GM12865 (cell line): ENCODE data around the gene UTP3.
"Not testable (repeated sequence)": the region's sequence is repeated elsewhere in the genome, so short reads cannot be mapped to it uniquely, and the experiment has no call there.

ENCODE experiments used
- DNase-seq: peaks from one replicate; pipeline ENCODE4 v3.0.0; 2010; ENCODE audit warnings: low read depth
- H3K4me3 ChIP-seq: 2 replicates; pipeline ENCODE4 v1.5.1; 2011; ENCODE audit warnings: mild to moderate bottlenecking, low read depth, low read length, control low read depth
- TF ChIP-seq, protein P1 (sequence below): IDR thresholded peaks from 2 replicates; pipeline ENCODE4 v1.5.1; 2011; ENCODE audit warnings: low read length, control low read depth, low read depth, inconsistent platforms; ENCODE audit not compliant: insufficient read depth; ENCODE audit errors: missing control alignments

The UTP3 gene, protein sequence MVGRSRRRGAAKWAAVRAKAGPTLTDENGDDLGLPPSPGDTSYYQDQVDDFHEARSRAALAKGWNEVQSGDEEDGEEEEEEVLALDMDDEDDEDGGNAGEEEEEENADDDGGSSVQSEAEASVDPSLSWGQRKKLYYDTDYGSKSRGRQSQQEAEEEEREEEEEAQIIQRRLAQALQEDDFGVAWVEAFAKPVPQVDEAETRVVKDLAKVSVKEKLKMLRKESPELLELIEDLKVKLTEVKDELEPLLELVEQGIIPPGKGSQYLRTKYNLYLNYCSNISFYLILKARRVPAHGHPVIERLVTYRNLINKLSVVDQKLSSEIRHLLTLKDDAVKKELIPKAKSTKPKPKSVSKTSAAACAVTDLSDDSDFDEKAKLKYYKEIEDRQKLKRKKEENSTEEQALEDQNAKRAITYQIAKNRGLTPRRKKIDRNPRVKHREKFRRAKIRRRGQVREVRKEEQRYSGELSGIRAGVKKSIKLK

DNA sequence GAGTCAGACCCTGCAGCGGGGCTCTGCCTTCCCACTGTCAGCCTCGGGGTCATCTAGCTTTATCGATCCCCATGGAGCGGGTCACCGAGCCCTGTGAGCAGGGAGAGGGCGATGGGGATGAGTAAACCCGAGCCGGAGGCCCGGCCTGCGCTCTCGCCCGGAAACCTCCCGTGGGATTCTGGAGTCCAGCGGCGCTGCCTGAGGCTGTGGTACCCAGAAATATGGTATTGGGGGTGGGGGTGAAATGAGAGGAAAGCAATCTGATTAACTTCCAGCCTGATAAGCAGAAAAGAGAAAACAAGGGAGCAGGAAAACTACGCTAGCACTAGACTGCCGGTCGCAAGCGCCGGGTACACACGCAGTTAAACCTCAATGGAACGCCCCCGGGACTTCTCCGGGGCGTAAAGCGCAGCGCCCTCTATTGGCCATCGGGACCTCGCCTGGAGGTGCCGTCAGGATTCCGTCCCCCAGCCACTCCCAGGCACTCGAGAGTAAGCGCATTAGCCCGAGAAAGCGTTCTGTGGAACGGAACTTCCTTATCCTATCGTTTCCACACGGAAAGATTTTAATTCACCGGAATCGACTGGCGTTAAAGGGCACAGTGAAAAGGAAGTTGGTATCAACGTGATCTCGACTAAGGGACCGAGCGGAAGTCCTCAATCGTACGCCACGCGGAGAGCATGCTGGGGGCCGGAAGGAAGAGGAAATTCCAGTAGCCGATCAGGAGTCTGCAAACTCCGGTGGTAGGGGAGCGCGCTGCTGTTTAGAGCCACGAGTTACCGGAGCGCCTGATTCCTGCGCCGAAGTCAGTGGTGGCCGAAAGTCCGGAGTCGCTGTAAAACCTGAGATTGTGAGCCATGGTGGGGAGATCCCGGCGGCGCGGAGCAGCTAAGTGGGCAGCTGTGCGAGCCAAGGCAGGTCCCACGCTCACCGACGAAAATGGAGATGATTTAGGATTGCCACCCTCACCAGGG lies at the start of gene UTP3:
UTP3 (plus strand) TSS at position 712 of the 974 bp plus-strand sequence; CDS start at position 858, 146 bp downstream.
- H3K4me3 ChIP-seq: peak within 1 kb of the TSS; percentile 71
- peak; percentile 98 for DNase-seq
- TF ChIP-seq, protein P1, sequence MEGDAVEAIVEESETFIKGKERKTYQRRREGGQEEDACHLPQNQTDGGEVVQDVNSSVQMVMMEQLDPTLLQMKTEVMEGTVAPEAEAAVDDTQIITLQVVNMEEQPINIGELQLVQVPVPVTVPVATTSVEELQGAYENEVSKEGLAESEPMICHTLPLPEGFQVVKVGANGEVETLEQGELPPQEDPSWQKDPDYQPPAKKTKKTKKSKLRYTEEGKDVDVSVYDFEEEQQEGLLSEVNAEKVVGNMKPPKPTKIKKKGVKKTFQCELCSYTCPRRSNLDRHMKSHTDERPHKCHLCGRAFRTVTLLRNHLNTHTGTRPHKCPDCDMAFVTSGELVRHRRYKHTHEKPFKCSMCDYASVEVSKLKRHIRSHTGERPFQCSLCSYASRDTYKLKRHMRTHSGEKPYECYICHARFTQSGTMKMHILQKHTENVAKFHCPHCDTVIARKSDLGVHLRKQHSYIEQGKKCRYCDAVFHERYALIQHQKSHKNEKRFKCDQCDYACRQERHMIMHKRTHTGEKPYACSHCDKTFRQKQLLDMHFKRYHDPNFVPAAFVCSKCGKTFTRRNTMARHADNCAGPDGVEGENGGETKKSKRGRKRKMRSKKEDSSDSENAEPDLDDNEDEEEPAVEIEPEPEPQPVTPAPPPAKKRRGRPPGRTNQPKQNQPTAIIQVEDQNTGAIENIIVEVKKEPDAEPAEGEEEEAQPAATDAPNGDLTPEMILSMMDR: peak; percentile 97

DNA sequence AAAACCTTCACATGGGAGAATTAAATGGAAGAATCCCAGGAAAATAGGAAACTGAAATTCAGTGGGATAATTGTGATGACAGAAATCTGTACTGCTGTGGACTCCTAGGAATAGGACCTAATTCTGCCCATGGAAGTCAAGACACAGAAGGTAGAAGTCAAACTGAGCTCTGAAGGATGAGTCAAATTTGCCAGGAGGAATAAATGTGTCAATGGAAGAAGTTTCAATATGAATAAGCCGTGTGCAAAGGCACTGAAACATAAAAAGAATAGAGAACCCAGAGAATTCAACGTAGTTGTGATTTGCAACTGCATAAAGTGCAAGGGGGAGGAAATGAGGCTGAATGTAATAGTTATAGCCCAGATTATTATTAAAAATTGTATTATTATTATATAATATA lies 48.1 kb upstream of the UTP3 start:
- TF ChIP-seq, protein P1: no peak
- no peak for DNase-seq
- H3K4me3 ChIP-seq: no peak overlapping the region

DNA sequence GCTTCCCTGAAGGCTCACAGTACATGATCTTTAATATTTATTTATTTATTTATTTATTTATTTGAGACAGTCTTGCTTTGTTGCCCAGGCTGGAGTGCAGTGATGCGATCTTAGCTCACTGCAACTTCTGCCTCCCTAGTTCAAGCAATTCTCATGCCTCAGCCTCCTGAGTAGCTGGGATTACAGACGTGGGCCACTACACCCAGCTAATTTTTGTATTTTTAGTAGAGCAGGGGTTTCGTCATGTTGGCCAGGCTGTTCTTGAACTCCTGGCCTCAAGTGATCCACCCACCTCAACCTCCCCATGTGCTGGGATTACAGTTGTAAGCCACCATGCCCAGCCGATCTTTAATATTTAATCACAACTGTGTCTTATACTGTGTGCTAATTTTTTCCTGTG lies 37.6 kb upstream of the UTP3 start:
- H3K4me3 ChIP-seq, DNase-seq: not testable (repeated sequence)

DNA sequence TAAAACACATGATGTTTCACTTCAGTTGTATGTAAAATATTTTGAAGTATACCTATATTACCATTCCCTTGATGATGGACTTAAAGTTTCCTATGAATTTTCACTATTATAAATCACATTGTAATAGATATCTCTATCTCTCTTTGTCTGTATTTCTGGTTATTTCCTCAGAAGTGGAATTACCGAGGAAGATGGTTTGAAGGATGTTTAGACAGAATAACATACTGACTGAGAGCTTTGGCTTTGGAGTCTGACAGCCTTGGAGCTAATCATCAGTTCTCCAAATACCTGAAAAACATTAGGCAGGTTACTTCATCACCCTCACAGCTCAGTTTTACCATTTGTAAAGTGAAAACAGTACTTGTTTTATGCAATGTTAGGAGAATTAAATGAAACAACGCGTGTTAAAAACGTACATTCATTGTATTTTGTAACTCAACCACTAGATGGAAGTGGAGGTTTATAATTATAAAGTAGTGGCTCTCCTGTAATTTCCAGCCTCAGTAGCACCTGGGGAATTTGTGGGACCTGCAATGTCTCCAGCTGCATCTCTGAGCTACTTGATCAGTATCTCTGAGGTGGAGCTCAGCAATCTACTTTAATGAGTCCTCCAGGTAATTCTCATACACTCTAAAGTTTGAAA lies 36.3 kb upstream of the UTP3 start:
- H3K4me3 ChIP-seq: no peak overlapping the region
- TF ChIP-seq, protein P1: peak; percentile 39
- peak; percentile 49 for DNase-seq

DNA sequence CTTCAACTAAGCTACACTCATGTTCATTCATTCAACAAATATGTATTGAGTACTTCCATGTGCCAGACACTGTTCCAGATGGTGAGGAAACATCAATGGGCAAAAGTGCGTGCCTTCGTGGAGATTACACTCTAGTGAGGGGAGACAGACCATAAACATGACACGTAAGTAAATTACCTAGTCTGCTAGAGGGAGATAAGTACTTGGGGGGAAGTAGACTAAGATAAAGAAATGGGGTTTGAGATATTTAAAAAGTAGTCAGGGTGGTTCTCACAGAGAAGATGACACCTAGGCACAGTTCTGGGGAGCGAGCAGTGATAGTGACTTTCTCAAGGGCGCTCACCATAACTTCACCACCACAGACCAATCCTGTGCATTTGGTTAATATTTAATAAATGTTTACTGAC lies 33.7 kb upstream of the UTP3 start:
- TF ChIP-seq, protein P1: no peak

DNA sequence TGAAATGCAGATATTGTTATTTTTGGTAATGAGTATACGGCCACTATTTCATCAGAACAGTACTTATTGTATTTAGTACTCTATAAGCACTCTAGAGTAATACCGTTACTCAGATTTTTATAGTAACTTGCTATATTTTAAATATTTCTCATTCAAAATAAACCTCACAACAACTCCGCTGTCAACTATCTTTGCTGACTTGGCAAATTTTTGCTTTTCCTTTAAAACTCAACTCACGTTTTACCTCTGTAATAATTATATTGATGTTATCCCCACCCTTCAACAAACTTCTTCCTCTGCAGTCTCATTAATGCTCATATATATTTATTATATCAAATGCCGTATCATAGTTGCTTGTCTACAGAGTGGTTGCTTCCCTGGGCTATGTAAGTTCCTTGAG lies 31.0 kb upstream of the UTP3 start:
- H3K4me3 ChIP-seq: no peak overlapping the region
- no peak for DNase-seq
- TF ChIP-seq, protein P1: no peak

More for the DNA sequence above, 33.7 kb upstream of the UTP3 start:
- H3K4me3 ChIP-seq: no peak overlapping the region
- DNase-seq: no peak

DNA sequence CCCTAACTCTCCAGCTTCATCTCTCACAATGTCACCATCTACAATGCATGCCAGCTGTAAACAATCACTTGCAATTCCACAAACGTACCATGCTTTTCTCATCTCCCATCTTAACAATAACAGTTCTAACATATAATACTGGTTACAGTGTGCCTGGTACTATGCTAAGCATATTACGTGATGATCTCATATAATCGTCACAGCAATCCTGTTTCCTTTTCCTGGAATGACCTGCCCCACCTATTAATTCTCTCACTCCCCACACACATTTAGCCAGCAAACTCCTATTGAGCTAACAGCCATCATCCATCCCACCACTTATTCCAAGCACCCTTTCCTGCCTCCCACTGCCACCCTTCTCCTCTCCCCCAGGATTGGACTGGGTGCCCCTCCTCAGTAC lies 29.9 kb upstream of the UTP3 start:
- DNase-seq: no peak
- TF ChIP-seq, protein P1: no peak
- peak overlapping the region; percentile 33 for H3K4me3 ChIP-seq
